Skin epidermis (tissue), 12 donors: Measurements from ENCODE around the gene MMP24OS.
"Not testable (repeated sequence)": the region's sequence is repeated elsewhere in the genome, so short reads cannot be mapped to it uniquely, and the experiment has no call there.

Experiments
- H3K27ac ChIP-seq, 21 experiments: fragments of 200-600 bp; sonication (generic) in 11 of 21; one replicate each; pipeline ENCODE4 v1.5.0; 2020; ENCODE audit warnings: mild to moderate bottlenecking in 3 of 21, inconsistent platforms in 2 of 21, moderate library complexity in 2 of 21
- H3K4me3 ChIP-seq, 7 experiments: fragments of 200-600 bp; sonication (generic) in 2 of 7; one replicate each; pipeline ENCODE4 v1.5.0; 2020; ENCODE audit warnings: inconsistent platforms in 2 of 7, mild to moderate bottlenecking in 2 of 7, moderate library complexity in 1 of 7

The MMP24OS gene

GRCh38 chr20:35262731-35263531 lies 15.0 kb downstream of the MMP24OS start:
- not testable (repeated sequence) for H3K27ac ChIP-seq, H3K4me3 ChIP-seq

GRCh38 chr20:35262321-35262720 lies 15.6 kb downstream of the MMP24OS start:
- H3K27ac ChIP-seq: not testable (repeated sequence)

GRCh38 chr20:35260426-35260825 lies 17.5 kb downstream of the MMP24OS start:
- Histone ChIP-seq H3K4me3 (no peak overlapping the region), H3K27ac (no peak overlapping the region)

More at GRCh38 chr20:35262321-35262720, 15.6 kb downstream of the MMP24OS start:
- H3K4me3 ChIP-seq: not testable (repeated sequence)

GRCh38 chr20:35257175-35257909 lies 20.6 kb downstream of the MMP24OS start:
- H3K4me3 ChIP-seq: no peak overlapping the region
- no peak overlapping the region for H3K27ac ChIP-seq

- Histone ChIP-seq H3K4me3 (no peak overlapping the region), H3K27ac (no peak overlapping the region)
Measured at GRCh38 chr20:35254448-35254999, 23.4 kb downstream of the MMP24OS start.

- no peak overlapping the region for H3K4me3 ChIP-seq
- H3K27ac ChIP-seq: peak overlapping the region in 2 of 21 experiments; percentile 17 to 67
Measured at GRCh38 chr20:35253010-35253409, 24.9 kb downstream of the MMP24OS start.

GRCh38 chr20:35252598-35252997 lies 25.3 kb downstream of the MMP24OS start:
- peak overlapping the region in 3 of 21 experiments; percentile 17 to 67 (median 61) for H3K27ac ChIP-seq
- H3K4me3 ChIP-seq: not testable (repeated sequence)

GRCh38 chr20:35252037-35252461 lies 25.9 kb downstream of the MMP24OS start:
- no peak overlapping the region for H3K4me3 ChIP-seq
- peak overlapping the region in 4 of 21 experiments; percentile 8 to 67 (median 26) for H3K27ac ChIP-seq

- H3K27ac ChIP-seq: peak overlapping the region in 4 of 21 experiments; percentile 8 to 67 (median 23)
- H3K4me3 ChIP-seq: no peak overlapping the region
Measured at GRCh38 chr20:35251613-35251940, 26.3 kb downstream of the MMP24OS start.

GRCh38 chr20:35248641-35249475 lies 29.1 kb downstream of the MMP24OS start:
- Histone ChIP-seq H3K27ac (no peak overlapping the region), H3K4me3 (no peak overlapping the region)

GRCh38 chr20:35246723-35247122 lies 31.2 kb downstream of the MMP24OS start:
- no peak overlapping the region for H3K27ac ChIP-seq
- no peak overlapping the region for H3K4me3 ChIP-seq

GRCh38 chr20:35243986-35244385 lies 33.9 kb downstream of the MMP24OS start:
- Histone ChIP-seq H3K4me3 (no peak overlapping the region), H3K27ac (no peak overlapping the region)

- Histone ChIP-seq H3K27ac (no peak overlapping the region), H3K4me3 (no peak overlapping the region)
Measured at GRCh38 chr20:35243317-35243716, 34.6 kb downstream of the MMP24OS start.

GRCh38 chr20:35240811-35241293 lies 37.1 kb downstream of the MMP24OS start:
- Histone ChIP-seq H3K4me3 (no peak overlapping the region), H3K27ac (no peak overlapping the region)

GRCh38 chr20:35240083-35240810 lies 37.7 kb downstream of the MMP24OS start:
- Histone ChIP-seq H3K4me3 (no peak overlapping the region), H3K27ac (no peak overlapping the region)

GRCh38 chr20:35238735-35239134 lies 39.2 kb downstream of the MMP24OS start:
- Histone ChIP-seq H3K4me3 (no peak overlapping the region), H3K27ac (no peak overlapping the region)

- Histone ChIP-seq H3K4me3 (no peak overlapping the region), H3K27ac (no peak overlapping the region)
Measured at GRCh38 chr20:35238170-35238569, 39.8 kb downstream of the MMP24OS start.

GRCh38 chr20:35237486-35237885 lies 40.4 kb downstream of the MMP24OS start:
- H3K27ac ChIP-seq: no peak overlapping the region
- no peak overlapping the region for H3K4me3 ChIP-seq

- no peak overlapping the region for H3K27ac ChIP-seq
Measured at GRCh38 chr20:35235881-35236280, 42.0 kb downstream of the MMP24OS start.

More at GRCh38 chr20:35235881-35236280, 42.0 kb downstream of the MMP24OS start:
- no peak overlapping the region for H3K4me3 ChIP-seq
